NCI-H128 (cell line): ENCODE data around the gene PPP1R15A.
"Not testable (repeated sequence)": the region's sequence is repeated elsewhere in the genome, so short reads cannot be mapped to it uniquely, and the experiment has no call there.

ENCODE experiments used
- DNase-seq: peaks from one replicate; lab custom pipeline; 2025; ENCODE audit not compliant: unreplicated experiment; lab: John Stamatoyannopoulos, UW

Gene PPP1R15A

GRCh38 chr19:48872182-48872883 is at the start of gene PPP1R15A:
TSS of gene PPP1R15A (plus strand) at chr19:48872421. CDS start at chr19:48873234, 813 bp downstream.
- DNase-seq: peak; percentile 98

DNA sequence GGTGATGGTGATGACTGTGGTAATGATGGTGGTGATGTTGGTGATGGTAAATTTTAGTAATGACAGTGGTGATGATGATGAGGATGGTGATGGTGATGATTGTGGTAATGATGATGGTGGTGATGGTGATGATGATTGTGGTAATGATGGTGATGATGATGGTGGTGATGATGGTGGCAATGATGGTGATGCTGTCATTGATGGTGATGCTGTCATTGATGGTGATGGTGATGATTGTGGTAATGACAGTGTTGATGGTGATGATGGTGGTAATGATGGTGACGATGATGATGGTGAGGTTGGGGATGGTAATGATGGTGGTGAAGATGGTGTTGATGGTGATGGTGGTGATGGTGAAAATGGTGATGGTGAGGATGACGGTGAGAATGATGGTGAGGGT is 49.7 kb upstream of the PPP1R15A start:
- no peak for DNase-seq

DNA sequence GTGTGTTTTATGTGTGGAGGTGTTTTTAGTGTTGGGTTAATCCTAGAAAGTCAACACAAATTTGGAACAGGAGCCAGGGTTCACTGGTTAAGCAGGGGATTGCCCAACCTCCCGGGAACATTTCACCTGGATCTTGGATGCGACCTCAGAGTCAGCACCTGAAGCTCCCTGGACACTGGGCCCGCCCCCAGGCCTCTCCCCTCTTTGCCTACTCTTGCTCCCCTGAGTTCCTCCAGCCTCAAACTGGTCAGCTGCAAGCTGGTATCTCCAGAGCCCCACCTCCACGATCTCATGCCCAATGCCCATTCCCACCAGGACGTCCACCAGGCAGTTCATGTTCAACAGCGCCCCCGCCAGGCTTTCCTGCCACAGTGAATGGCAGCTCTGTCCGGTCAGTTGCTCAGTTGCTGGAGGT is 45.6 kb upstream of the PPP1R15A start:
- no peak for DNase-seq

DNA sequence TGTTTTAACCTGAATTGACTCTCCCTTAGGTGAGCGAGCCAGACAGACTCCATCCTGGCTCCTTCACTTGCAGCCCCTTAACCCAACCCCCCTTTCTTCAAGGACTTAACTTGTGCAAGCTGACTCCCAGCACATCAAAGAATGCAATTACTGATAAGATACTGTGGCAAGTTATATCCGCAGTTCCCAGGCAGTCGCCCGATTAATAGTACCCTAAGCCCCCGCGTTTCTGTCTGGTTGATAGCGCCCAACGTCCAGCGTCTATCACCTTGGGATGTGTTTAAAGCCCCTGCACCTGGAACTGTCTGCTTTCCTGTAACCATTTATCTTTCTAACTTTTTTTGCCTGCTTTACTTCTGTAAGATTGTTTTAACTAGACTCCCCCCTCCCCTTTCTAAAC is 42.1 kb upstream of the PPP1R15A start:
- DNase-seq: no peak

- DNase-seq: no peak
Observed at GRCh38 chr19:48830965-48831364, 41.3 kb upstream of the PPP1R15A start.

GRCh38 chr19:48833049-48833448 is 39.2 kb upstream of the PPP1R15A start:
- no peak for DNase-seq

DNA sequence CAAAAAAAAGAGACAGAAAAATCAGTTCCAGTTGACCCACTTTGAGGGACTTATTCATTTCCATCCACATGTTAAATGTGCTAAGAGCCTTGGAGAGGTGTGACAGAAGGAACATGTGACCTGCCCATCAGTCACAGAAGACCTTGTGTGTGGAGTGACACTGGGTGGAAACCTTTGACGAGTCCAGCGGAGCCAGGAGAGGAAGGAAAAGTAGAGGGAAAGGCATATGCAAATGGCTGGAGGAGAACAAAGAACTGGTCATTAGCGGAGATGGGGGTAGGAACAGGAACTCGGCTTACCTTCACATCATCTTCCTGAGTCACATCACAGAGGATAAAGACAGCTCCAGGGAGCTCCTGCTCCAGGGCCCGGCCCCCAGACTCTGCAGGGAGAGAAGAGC is 38.2 kb upstream of the PPP1R15A start:
- DNase-seq: no peak

DNA sequence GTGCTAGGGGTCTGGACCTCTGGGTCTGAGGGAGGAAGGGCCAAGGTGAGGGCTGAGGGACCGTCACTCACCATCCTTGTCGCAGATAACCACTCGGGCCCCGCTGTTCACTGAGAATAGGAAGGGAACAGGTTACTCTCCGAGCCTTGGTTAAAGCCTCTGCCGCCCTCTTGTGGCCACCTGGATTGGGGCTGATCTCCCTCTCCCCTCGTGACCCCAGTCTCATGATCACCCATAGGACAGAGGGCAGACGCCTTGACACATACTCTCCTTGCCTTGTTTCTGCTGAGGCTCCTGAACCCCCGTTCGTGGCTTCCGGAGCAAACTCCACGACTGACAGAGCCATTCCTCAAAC is 36.5 kb upstream of the PPP1R15A start:
- peak; percentile 91 for DNase-seq

- peak; percentile 30 for DNase-seq
Observed at GRCh38 chr19:48836089-48837017, 35.9 kb upstream of the PPP1R15A start, which contains the start of gene HSD17B14. TSS of gene HSD17B14 (minus strand) at chr19:48836491. CDS start at chr19:48836411, 80 bp downstream.

DNA sequence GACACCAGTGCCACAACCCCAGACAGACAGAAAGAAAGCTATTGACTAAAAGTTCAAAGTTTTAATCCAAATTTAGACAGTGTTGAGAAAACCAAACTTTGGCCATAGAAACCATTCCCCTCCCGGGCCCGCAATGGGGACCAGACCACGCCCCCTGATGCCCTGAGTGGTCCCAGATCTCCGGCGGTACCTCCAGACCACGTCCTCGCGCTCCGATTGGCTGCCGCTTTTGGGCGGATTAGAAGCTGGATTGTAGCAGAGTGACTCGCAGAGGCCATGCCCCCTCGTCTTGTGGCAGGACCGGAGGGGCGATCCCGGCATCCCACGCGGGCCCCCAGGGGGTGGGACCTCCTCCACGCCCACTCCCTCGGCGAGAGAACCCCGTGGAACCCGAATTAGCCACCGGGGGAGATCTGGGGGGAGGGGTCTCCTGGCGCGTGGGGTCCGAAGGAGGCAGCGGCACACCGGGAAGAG is 35.1 kb upstream of the PPP1R15A start:
- peak; percentile 59 for DNase-seq

- DNase-seq: no peak
Observed at GRCh38 chr19:48837687-48838086, 34.5 kb upstream of the PPP1R15A start.

DNA sequence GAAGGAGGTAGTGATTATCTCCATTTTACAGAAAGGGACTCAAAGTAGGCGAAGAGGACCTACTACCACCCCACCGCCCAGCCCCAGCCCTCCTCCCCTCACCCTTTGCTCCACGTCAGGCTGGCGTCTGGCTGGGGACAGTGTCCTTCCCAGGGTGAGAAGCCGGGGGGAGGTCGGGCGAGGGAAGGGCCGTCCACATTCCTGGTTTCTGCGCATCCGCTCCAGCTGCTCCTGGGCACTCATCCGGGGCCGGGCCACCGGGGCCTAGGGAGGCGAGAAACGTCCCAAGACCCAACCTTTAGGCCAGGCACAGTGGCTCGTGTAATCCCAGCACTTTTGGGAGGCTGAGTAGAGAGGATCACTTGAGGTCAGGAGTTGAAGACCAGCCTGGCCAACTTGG is 31.2 kb upstream of the PPP1R15A start:
- no peak for DNase-seq

- DNase-seq: no peak
Observed at GRCh38 chr19:48841571-48841970, 30.6 kb upstream of the PPP1R15A start.

- DNase-seq: peak; percentile 23
Observed at GRCh38 chr19:48842789-48843162, 29.4 kb upstream of the PPP1R15A start.

DNA sequence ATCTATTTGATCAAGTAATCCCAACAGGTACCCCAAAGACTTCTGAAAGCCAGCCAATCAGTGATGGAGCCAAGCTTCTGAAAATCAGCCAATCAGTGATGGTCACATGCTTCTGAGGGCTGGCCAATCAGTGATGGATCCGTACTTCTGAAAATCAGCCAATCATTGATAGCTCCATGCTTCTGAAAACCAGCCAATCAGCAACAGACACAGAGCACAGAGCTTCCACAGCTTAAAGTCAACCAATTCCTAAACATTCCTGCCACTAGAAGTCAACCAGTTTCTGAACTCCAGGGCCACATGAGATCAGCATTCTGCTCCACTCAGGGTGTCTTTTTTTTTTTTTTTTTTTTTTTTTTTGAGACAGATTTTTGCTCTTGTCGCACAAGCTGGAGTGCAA is 27.7 kb upstream of the PPP1R15A start:
- DNase-seq: no peak

DNA sequence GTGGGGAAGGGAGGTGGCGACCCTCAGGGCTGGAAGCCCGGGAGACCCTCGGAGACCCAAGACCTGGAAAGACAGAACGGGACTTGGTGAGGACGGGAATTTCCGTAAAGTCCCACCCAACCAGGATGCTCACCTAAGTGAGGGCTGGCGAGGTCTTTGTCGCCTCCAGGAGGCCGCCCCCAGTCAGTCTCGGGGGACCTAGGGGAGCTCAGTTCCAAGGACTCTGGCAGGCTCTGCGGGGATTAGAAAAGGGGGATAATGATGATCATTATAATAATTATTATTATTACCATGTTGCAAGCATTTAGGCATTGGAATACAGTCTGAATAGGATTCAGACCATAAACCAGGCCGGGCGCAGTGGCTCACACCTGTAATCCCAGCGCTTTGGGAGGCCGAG is 26.8 kb upstream of the PPP1R15A start:
- DNase-seq: no peak

DNA sequence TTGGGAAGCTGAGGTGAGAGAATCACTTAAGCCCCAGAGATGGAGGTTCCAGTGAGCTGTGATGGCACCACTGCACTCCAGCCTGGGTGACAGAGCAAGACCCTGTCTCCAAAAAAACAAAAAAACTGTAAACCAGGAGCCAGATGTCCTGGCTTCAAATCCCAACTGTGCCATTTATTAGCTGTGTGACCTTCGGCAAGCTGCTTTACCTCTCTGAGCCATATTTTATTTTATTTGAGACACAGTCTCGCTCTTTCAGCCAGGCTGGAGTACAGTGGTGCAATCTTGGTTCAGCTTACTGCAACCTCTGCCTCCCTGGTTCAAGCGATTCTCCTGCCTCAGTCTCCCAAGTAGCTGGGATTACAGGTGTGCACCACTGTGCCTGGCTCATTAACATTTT is 25.6 kb upstream of the PPP1R15A start:
- DNase-seq: not testable (repeated sequence)

DNA sequence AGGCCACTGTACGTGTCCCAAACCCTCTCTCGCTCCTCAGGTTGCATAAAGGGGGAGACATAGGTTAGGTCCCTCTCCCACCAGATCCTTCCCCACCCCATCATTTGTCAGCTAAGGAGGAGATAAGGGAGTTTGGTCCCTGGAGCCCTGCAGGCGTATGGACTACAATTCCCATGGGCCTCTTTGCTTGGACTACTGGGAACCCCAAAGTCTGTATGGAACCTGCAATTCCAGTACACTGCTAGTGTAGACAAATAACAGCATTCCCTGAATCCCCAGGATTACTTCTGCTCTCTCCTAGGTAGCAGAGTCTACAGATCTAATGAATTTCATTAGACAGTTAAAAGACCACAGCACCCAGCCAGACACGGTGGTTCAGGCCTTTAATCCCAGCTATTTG is 19.9 kb upstream of the PPP1R15A start:
- no peak for DNase-seq

- no peak for DNase-seq
Observed at GRCh38 chr19:48853483-48853882, 18.7 kb upstream of the PPP1R15A start.

DNA sequence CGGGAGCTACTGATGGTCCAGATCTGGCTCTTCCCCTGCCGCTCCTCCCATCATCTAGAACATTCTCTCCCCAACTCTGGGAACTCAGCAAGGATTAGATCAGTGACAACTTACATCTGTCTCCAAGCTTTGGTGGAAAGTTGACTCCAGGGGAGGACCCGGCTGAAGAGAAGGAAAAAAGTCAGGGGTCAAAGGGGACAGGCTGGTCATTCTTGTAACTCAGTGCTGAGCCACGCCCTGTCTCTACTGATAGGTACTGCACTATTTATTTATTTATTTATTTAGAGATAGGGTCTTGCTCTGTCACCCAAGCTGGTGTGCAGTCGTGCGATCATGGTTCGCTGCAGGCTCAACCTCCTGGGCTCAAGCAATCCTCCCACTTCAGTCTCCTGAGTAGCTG is 18.1 kb upstream of the PPP1R15A start:
- no peak for DNase-seq

GRCh38 chr19:48856921-48857320 is 15.3 kb upstream of the PPP1R15A start:
- DNase-seq: no peak
